Right lobe of liver (tissue), 4 donors: ENCODE data around the gene SYNE2.

Experiments
- POLR2A ChIP-seq: fragments of 450-650 bp; IDR thresholded peaks from one replicate; pipeline ENCODE4 v1.6.1; 2017; ENCODE audit warnings: antibody characterized with exemption, mild to moderate bottlenecking
- TF ChIP-seq, protein P1 (sequence below), 4 donors: fragments of 200-600 bp in 3 of 4; fragments of 450-650 bp in 1 of 4; IDR thresholded peaks; one replicate each; pipeline versions ENCODE4 v1.5.1 to v1.8.0; 2016 to 2022; ENCODE audit warnings: antibody characterized with exemption in 4 of 4, mild to moderate bottlenecking in 2 of 4
- donor health status: DM: no; HTN: no; CAD: no.
- donor health status: DM: no; HTN: no; CAD: no.
- donor health status: DM: no; HTN: yes; CAD: no.

GRCh38 chr14:64125270-64125669 is 272.5 kb downstream of the SYNE2 start:
- TF ChIP-seq, protein P1, sequence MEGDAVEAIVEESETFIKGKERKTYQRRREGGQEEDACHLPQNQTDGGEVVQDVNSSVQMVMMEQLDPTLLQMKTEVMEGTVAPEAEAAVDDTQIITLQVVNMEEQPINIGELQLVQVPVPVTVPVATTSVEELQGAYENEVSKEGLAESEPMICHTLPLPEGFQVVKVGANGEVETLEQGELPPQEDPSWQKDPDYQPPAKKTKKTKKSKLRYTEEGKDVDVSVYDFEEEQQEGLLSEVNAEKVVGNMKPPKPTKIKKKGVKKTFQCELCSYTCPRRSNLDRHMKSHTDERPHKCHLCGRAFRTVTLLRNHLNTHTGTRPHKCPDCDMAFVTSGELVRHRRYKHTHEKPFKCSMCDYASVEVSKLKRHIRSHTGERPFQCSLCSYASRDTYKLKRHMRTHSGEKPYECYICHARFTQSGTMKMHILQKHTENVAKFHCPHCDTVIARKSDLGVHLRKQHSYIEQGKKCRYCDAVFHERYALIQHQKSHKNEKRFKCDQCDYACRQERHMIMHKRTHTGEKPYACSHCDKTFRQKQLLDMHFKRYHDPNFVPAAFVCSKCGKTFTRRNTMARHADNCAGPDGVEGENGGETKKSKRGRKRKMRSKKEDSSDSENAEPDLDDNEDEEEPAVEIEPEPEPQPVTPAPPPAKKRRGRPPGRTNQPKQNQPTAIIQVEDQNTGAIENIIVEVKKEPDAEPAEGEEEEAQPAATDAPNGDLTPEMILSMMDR (IDR thresholded peaks at IDR 0.05) = no peak
- TF ChIP-seq POLR2A = no peak
